Left renal cortex interstitium (tissue), 4 donors: ENCODE measurements around the gene SLC29A1. TPM values are rescaled to one million over a fixed set of nuclear protein-coding genes. Genes with fewer than 3 reads are reported as not detected.

Experiments used
- DNase-seq, 4 donors: peaks; one replicate each; pipeline ENCODE4 v3.0.0-alpha.2; 2013; ENCODE audit warnings: low read depth in 4 of 4, low spot score in 2 of 4, missing footprints in 1 of 4
- polyA plus RNA-seq, 4 donors: library from polyadenylated mRNA; unstranded; fragments of 120-200 nt; gene quantifications; one replicate each; pipeline ENCODE4 v1.2.1, GENCODE V29; 2013; ENCODE audit not compliant: insufficient read length in 4 of 4

The SLC29A1 gene
- polyA plus RNA-seq, 4 donors = 34.1 to 37.4 (median 35.7) TPM

GRCh38 chr6:44251576-44252524, 28.5 kb downstream of the SLC29A1 start:
- DNase-seq = no peak

DNA sequence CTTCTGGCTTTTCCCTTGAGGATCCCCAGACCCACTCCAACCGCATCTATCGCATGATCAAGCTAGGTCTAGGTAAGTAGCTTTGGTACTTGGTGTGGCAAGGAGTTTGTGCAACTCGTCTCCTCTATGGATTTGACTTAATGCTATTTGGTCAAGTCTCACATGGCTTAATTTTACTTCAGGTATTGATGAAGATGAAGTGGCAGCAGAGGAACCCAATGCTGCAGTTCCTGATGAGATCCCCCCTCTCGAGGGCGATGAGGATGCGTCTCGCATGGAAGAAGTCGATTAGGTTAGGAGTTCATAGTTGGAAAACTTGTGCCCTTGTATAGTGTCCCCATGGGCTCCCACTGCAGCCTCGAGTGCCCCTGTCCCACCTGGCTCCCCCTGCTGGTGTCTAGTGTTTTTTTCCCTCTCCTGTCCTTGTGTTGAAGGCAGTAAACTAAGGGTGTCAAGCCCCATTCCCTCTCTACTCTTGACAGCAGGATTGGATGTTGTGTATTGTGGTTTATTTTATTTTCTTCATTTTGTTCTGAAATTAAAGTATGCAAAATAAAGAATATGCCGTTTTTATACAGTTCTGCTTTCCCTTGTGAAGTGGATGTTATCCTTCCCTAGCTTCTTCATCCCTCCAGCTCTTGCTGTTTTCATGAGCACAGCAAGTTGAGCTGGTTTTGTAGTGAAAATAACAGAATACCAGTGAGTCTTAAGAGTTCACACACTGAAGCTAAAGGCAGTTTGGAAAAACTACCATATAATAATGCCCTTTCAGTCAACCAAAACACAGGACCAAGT, 30.1 kb downstream of the SLC29A1 start:
- DNase-seq = no peak

- DNase-seq = no peak
Observed at GRCh38 chr6:44254191-44255104, 31.1 kb downstream of the SLC29A1 start.

DNA sequence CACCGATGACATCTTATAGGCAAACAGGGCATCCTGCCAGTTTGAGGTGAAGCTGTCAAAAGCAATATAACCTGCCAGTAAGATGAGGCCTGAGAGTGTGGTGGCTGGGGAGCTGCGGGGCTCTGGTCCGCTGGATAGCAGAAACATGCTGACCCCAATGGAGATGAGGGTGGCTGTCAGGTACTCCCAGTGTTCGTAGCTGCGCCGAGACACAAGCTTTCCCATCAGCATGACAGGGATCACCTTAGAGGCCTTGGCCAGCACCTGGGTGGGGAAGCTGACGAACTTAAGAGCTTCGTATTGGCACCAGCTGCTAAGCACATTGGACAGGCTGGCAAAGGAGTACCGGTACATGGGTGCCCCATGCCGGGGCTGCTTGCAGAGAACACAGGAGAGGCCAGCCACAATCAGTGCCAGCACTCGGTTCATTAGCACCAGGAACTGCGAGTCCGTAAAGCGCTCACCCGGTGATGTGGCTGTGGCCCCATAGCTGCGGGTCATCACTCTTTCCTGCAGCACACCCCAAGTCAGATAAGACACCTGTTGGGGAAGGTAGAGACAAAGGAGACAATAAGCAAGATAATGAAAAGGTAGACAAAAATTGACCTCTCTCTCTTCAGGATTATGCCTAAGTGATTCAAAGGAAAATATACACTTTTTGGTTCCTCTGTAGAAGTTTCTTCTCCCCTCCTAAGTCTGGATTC, 31.9 kb downstream of the SLC29A1 start:
- no peak for DNase-seq

DNA sequence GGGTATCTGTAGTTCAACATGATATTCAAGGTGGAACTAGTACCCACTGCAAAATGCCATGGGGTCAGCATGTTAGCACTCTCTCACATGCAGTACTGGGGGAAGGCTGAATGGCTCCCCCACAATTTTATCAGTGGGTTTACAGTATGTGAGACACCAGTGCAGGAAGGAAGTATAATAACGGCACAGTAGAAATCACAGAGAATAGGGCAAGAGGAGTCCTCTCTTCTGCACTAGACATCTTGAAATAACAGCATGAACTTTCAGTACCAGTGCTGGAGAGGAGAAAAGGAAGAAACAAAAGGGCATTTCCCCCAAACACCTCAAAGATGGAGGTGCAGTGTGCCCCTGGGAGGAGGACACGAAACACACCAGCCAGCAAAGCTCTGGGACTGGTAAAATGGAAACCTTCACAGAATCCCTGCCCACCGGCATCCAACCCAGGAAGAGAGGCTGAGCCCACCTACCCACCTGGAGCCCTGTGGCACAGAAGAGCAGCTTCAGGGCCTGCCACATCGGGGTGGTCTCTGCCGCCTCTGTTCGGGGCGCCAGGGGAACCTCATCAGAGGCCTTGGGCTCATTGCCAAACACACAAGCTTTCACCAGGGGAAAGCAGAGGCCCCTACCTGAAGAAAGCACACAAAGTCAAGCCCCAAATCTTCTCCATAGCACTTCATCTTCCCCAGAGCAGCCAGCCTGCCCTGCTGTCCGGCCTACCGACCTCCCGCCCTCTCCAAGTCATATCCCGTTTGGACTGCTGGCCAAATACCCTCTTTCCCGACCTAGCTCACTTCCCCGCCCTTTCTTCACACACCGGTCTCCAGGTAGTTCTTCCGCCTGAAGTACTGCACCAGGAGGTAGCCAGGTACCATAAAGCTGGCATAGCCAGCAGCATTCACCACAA, 32.7 kb downstream of the SLC29A1 start:
- no peak for DNase-seq

- no peak for DNase-seq
Observed at GRCh38 chr6:44256775-44257024, 33.3 kb downstream of the SLC29A1 start.

DNA sequence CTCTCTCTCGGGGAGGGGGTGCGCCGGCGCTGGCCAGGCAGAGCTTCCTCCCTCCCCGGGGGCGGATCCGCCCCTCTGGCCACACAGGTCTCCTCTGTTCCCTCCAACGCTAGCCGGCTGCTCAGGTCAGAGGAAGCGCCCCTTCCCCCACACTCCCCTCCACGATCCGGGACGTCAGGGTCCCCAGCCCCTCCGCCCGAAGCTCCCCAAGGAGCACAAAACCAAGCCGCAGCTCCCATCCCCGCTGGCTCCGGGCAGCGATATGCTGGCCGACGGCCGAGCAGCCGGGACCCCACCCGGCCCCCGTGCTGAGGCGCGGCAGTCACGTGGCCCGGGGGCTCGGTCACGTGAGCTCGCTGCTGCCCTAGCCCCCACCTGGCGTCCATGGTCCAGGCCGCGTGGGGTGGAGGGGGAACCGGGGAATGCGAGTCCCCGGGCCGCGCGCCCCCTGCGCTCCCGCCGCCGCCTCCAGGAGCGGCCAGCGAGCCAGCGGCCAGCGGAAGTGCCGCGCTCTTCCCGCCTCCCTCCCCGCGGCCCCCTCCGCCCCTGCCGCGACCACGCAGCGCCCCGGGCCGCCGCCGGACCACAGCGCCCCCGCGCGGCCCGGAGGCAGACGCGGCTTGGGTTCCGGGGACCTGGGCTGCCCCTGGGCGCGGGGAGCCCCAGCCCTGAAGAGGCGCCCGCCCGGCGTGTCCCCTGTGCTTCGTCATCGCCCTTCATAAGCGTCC, 33.8 kb downstream of the SLC29A1 start, which contains the start of gene SLC35B2:
Gene SLC35B2 (minus strand): TSS at position 504 of the 728 bp plus-strand sequence. CDS start 118 bp downstream, at position 386.
- DNase-seq = peak in 2 of 4 donors; percentile 58 to 61

DNA sequence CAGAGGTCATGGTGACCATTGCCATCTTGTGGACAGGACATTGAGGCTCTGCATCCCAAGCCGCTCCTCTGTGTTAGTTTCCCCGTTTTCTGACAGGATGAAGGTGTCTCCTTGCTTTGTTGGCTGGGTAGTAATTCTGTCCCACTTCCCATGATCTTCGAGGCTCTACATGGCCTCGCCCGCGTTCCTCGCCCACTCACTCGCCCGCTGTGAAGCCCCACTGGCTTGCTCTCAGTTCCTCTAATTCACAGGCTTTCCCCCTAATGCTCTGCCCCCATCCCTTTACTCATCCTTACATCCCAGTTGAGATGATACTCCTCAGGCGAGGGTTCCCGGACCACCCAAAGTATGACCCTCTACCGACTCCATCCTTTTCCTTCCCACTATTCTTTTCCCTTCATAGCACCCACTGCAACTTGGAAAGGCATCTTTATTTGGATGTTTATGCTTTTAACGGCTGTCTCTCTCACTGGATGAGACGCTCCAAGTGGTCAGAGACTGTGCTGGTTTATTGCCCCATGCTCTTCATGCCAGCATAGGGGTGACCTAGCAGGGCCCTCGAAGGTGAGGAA, 34.4 kb downstream of the SLC29A1 start:
- DNase-seq = no peak

- no peak for DNase-seq
Observed at GRCh38 chr6:44258325-44258863, 35.0 kb downstream of the SLC29A1 start.

DNA sequence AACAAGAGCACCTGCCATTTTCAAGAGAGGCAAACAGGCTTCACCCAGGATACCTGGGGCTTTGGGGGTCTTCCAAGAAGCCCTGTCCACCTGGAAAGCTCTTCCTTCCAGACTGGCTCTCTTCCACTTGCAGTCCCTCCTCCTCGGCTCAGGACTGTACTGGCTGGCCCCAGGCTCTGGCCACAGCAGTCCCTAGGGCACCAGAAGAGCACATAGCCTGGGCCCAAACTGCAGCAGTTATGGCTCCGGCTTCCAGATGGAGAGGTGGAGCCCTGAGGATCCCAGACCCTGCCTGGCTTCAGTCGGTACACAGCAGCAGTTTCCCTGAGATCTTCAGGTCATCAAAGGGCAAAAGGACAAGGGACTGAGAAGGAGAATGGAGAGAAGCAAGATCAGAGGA, 35.5 kb downstream of the SLC29A1 start:
- no peak for DNase-seq

GRCh38 chr6:44260011-44260410, 36.6 kb downstream of the SLC29A1 start:
- no peak for DNase-seq

DNA sequence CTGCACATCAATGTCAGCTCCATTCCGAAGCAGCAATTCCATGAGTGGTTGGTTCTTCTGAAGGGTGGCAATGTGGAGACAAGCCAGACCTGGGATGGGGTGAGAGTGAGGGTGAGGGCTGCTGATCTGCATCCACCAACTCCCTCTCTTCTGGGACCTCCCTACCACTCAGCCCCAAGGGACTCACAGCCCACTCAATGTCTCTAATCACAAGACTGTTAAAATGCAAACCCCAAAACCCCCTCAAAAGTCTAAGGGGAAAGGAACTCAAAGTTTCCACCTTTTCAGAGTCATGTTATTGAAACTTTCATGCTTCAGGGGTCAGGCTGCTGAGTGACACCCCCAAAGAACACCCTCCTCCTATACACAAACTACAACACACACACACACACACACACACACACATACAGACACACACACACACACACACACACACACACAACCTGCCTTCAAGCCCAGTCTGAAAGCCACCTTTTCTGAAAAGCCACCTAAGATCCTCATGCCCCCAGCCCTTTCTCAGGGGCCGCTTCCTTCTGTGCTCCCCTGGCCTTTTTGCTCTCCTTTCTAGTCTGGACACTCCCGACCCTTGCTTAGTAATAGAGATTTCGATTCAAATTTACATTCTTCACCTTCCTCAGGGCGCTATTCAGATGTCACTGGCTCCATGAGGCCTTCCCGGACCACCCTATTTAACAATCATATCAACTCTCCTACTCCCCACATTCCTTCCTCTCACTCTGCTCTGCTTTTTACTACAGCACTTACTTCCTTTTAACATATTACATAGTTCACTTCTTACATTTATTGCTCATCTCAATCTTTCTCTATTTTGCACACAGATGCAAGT, 37.3 kb downstream of the SLC29A1 start:
- no peak for DNase-seq

DNA sequence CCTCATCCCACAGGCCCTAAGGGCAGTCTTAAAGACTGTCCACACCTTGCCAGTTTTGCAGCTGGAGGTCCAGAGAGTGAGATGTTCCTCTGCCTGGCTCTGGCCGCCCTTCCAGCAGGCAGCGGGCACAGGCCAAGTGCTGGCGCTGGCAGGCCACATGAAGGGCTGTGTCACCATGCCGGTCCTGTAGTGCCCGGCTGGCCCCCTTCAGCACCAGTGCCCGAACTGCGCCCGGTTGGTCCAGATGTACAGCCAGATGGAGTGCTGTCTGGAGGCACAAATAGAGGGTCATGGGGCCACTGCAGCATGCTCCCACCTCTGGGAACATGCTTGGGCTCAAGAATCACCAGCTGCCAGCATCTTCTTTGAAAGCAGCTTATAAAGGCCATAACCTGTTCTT, 38.2 kb downstream of the SLC29A1 start:
- DNase-seq = no peak

GRCh38 chr6:44262467-44263353, 39.3 kb downstream of the SLC29A1 start:
- no peak for DNase-seq

DNA sequence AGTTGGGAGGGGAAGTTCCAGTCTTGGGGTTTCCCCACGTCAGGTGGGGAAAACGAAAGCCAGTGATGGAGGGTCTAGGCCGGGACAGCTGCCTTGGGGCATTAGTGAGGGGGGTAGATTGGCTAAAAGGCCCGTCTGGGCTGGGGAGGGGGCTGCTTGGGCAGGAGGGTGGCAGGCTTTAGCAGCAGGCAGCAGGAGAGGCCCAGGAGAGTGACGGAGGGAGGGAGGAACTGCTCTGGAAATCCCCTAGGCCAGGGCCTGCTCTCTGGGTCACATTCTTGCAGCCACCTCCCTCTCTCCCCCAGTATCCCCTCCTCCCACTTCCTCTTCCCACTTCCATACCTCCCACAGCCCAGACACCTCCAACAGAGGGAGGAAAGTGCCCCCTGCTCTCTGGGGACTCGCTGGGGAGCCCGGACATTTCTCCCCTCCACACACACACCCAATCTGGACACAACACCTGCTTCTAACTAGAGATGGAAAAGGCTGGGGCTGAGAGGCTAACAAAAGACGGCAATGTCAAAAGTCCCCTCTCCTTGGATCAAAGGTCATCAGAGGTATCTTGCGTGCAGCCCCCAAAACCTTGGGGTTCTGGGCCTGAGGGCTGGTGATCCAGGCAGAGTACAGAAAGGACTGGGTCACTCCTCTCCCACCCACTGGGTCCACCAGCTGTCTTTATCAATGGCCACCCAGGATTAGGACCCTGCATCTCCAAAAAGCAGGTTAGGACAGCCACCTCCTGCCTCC, 40.1 kb downstream of the SLC29A1 start:
- DNase-seq = no peak
